Skin epidermis (tissue), 12 donors: ENCODE measurements around the gene NR5A1.

Experiments
- H3K27ac ChIP-seq, 21 experiments: fragments of 200-600 bp; sonication (generic) in 11 of 21; one replicate each; pipeline ENCODE4 v1.5.0; 2020; ENCODE audit warnings: mild to moderate bottlenecking in 3 of 21, inconsistent platforms in 2 of 21, moderate library complexity in 2 of 21
- H3K4me3 ChIP-seq, 7 experiments: fragments of 200-600 bp; sonication (generic) in 2 of 7; one replicate each; pipeline ENCODE4 v1.5.0; 2020; ENCODE audit warnings: inconsistent platforms in 2 of 7, mild to moderate bottlenecking in 2 of 7, moderate library complexity in 1 of 7

Gene NR5A1

GRCh38 chr9:124500796-124501611 lies 6.2 kb downstream of the NR5A1 start:
- Histone ChIP-seq H3K4me3 (no peak overlapping the region), H3K27ac (no peak overlapping the region)

- no peak overlapping the region for H3K4me3 ChIP-seq
- no peak overlapping the region for H3K27ac ChIP-seq
Observed at GRCh38 chr9:124500028-124500795, 7.0 kb downstream of the NR5A1 start.

GRCh38 chr9:124499216-124499615 lies 8.0 kb downstream of the NR5A1 start:
- H3K4me3 ChIP-seq: no peak overlapping the region
- H3K27ac ChIP-seq: no peak overlapping the region

- Histone ChIP-seq H3K4me3 (no peak overlapping the region), H3K27ac (no peak overlapping the region)
Observed at GRCh38 chr9:124498499-124499146, 8.6 kb downstream of the NR5A1 start.

GRCh38 chr9:124498040-124498439 lies 9.2 kb downstream of the NR5A1 start:
- H3K27ac ChIP-seq: no peak overlapping the region
- no peak overlapping the region for H3K4me3 ChIP-seq

GRCh38 chr9:124497441-124497840 lies 9.8 kb downstream of the NR5A1 start:
- Histone ChIP-seq H3K27ac (no peak overlapping the region), H3K4me3 (no peak overlapping the region)

- Histone ChIP-seq H3K4me3 (no peak overlapping the region), H3K27ac (no peak overlapping the region)
Observed at GRCh38 chr9:124496463-124496862, 10.7 kb downstream of the NR5A1 start.

GRCh38 chr9:124496075-124496449 lies 11.1 kb downstream of the NR5A1 start:
- no peak overlapping the region for H3K27ac ChIP-seq
- no peak overlapping the region for H3K4me3 ChIP-seq

GRCh38 chr9:124495126-124496074 lies 11.8 kb downstream of the NR5A1 start:
- H3K4me3 ChIP-seq: no peak overlapping the region

GRCh38 chr9:124493794-124494479 lies 13.3 kb downstream of the NR5A1 start:
- Histone ChIP-seq H3K27ac (no peak overlapping the region), H3K4me3 (no peak overlapping the region)

More at GRCh38 chr9:124495126-124496074, 11.8 kb downstream of the NR5A1 start:
- H3K27ac ChIP-seq: no peak overlapping the region

- no peak overlapping the region for H3K4me3 ChIP-seq
- H3K27ac ChIP-seq: no peak overlapping the region
Observed at GRCh38 chr9:124493218-124493617, 14.0 kb downstream of the NR5A1 start.

- Histone ChIP-seq H3K27ac (no peak overlapping the region), H3K4me3 (no peak overlapping the region)
Observed at GRCh38 chr9:124492818-124493217, 14.4 kb downstream of the NR5A1 start.

- Histone ChIP-seq H3K27ac (no peak overlapping the region), H3K4me3 (no peak overlapping the region)
Observed at GRCh38 chr9:124491049-124491975, 15.9 kb downstream of the NR5A1 start.

- no peak overlapping the region for H3K4me3 ChIP-seq
- no peak overlapping the region for H3K27ac ChIP-seq
Observed at GRCh38 chr9:124490004-124490403, 17.2 kb downstream of the NR5A1 start.

GRCh38 chr9:124489222-124489621 lies 18.0 kb downstream of the NR5A1 start:
- Histone ChIP-seq H3K27ac (no peak overlapping the region), H3K4me3 (no peak overlapping the region)

- Histone ChIP-seq H3K27ac (no peak overlapping the region), H3K4me3 (no peak overlapping the region)
Observed at GRCh38 chr9:124488641-124489210, 18.5 kb downstream of the NR5A1 start.
